Measurements from ENCODE around the gene IYD.

The IYD gene

DNA sequence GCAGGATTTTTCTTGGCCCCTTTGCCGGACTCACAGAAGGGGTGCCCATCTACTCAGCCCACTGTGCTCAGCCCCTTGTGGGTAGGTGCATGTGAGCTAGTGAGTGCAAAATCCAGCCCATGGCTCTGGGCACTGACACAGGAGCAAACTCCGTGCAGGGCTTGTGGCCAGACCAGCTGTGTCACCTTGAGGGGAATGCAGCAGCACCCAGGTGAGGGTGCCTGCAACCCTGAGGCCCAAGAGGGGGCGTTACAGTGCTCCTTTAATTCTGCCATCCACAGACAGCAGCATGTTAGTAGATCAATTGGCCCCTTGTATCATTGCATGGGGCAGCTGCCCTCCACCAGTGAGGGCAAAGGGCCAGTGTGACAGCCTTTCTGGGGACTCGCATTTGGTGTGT is 12.9 kb upstream of the IYD start:
- no peak for DNase-seq (ENCODE audit: low read depth, low spot score)
- TF ChIP-seq, protein P1, sequence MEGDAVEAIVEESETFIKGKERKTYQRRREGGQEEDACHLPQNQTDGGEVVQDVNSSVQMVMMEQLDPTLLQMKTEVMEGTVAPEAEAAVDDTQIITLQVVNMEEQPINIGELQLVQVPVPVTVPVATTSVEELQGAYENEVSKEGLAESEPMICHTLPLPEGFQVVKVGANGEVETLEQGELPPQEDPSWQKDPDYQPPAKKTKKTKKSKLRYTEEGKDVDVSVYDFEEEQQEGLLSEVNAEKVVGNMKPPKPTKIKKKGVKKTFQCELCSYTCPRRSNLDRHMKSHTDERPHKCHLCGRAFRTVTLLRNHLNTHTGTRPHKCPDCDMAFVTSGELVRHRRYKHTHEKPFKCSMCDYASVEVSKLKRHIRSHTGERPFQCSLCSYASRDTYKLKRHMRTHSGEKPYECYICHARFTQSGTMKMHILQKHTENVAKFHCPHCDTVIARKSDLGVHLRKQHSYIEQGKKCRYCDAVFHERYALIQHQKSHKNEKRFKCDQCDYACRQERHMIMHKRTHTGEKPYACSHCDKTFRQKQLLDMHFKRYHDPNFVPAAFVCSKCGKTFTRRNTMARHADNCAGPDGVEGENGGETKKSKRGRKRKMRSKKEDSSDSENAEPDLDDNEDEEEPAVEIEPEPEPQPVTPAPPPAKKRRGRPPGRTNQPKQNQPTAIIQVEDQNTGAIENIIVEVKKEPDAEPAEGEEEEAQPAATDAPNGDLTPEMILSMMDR (IDR thresholded peaks at IDR 0.05; ENCODE audit: low read depth, low read length), result no peak
- in situ Hi-C loops (cut with HindIII; ENCODE audit: low sequenced_read_pairs), result no loop called here
- H3K4me3 ChIP-seq (ENCODE audit: low read depth, low read length), result no peak overlapping the region

DNA sequence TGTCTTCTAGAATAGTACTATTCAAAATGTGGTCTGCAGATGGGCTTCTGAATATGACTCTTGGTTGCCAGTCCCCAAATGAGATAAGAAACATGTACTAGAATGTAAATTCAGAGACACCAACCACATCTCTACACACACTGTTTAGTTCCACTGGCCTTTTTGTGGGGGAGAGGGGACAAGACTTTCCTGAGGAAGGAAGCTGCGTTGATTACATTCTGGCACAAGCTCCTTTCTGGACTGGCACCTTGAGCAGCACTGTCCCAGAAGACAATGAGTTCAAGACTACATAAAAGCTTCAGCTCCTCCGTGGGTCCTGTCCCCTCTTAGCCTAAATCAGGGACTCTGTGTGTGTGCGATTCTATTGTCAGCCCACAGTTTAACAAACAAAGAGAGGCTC is 6.9 kb upstream of the IYD start:
- H3K4me3 ChIP-seq (ENCODE audit: low read depth, low read length), result no peak overlapping the region
- TF ChIP-seq, protein P1 (IDR thresholded peaks at IDR 0.05; ENCODE audit: low read depth, low read length), result no peak
- in situ Hi-C loops (cut with HindIII; ENCODE audit: low sequenced_read_pairs), result no loop called here
- DNase-seq (ENCODE audit: low read depth, low spot score), result no peak

DNA sequence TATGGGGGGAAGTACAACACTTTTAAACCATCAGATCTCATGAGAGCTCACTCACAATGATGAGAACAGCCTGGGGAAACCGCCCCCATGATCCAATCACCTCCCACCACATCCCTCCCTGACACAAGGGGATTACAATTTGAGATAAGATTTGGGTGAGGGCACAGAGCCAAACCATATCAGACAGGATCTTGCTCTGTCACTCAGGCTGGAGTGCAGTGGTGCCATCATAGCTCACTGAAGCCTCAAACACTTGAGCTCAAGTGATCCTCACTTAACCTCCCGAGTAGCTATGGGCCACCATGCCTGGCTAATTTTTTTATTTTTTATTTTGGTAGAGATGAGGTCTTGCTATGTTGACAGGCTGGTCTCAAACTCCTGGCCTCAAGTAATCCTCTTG is 5.1 kb upstream of the IYD start:
- TF ChIP-seq, protein P1 (IDR thresholded peaks at IDR 0.05; ENCODE audit: low read depth, low read length), result no peak
- no peak for DNase-seq (ENCODE audit: low read depth, low spot score)
- in situ Hi-C loops (cut with HindIII; ENCODE audit: low sequenced_read_pairs), result no loop called here
- no peak overlapping the region for H3K4me3 ChIP-seq (ENCODE audit: low read depth, low read length)

DNA sequence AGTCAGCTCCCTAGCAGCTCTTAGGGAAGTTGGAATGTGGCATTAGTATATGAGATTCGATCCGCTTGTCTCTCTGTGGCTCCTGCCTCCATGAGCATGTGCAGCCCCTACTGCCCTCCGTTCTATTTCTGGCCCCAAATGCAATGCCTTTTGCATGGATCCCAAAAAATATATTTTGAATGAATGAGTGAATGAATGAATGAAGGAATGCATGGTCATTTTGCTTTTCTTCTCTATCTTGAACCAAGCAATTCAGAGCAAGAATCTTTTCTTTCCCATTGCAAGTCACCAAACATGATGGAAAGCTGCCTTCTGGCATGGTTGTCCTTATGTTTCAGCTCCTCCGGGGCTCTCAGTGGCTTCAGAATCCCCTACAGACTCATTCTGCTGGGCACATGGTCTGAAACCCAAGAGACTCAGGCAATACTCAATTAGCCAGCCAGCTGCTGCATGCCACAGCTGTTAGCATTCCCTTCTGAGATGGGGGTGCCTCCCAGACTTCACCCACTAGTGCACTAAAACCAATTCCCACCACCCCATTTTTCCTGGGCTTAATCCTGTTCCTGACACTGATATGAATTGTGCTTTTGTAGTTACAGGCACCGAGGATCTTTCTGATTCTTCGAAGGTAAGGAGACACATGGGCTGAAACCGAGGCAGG is 2.6 kb upstream of the IYD start:
- in situ Hi-C loops (cut with HindIII; ENCODE audit: low sequenced_read_pairs), result no loop called here
- no peak for DNase-seq (ENCODE audit: low read depth, low spot score)
- H3K4me3 ChIP-seq (ENCODE audit: low read depth, low read length), result no peak overlapping the region
- TF ChIP-seq, protein P1 (IDR thresholded peaks at IDR 0.05; ENCODE audit: low read depth, low read length), result no peak

DNA sequence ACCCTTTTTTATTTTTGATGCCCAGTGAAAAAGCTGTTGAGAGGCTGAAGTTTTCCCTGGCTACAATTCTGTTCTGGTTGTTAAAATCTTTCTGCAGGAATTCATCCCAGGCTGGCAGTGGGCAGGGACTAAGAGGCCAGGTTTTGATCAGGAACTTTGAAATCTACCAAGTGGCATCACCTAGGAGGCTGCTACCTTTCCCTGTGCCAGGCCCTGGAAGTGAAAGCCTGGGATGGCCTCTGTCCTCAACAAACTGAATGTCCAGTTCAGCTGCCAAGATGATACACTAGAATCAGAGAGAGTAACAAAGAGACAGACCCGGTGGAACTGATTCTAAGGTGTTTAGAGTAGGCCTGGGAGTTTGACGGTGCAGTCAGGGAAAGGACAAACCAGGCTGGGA is 596 bp downstream of the IYD start:
- TF ChIP-seq, protein P1 (IDR thresholded peaks at IDR 0.05; ENCODE audit: low read depth, low read length), result no peak
- no peak overlapping the region for H3K4me3 ChIP-seq (ENCODE audit: low read depth, low read length)
- in situ Hi-C loops (cut with HindIII; ENCODE audit: low sequenced_read_pairs), result no loop called here
- no peak for DNase-seq (ENCODE audit: low read depth, low spot score)

DNA sequence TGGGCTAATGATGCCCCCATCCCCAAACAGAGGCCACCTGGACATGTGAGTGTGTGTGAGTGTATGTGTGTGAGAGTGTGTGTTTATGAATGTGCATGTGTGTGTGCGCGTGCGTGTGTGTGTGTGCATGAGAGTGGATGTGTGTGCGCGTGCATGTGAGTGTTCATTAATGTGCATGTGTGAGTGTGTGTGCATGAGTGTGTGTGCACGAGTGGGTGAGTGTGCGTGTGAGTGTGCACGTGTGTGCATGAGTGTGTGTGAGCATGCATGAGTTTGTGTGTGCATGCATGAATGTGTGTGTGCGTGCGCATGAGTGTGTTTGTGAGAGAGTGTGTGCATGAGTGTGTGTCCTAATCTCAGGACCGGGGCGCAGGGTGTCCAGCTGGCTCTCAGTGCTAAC is 1.3 kb downstream of the IYD start:
- TF ChIP-seq, protein P1 (IDR thresholded peaks at IDR 0.05; ENCODE audit: low read depth, low read length), result no peak
- H3K4me3 ChIP-seq (ENCODE audit: low read depth, low read length), result no peak overlapping the region
- in situ Hi-C loops (cut with HindIII; ENCODE audit: low sequenced_read_pairs), result no loop called here
- no peak for DNase-seq (ENCODE audit: low read depth, low spot score)
